ENCODE data around the gene CDCA5.

DNA sequence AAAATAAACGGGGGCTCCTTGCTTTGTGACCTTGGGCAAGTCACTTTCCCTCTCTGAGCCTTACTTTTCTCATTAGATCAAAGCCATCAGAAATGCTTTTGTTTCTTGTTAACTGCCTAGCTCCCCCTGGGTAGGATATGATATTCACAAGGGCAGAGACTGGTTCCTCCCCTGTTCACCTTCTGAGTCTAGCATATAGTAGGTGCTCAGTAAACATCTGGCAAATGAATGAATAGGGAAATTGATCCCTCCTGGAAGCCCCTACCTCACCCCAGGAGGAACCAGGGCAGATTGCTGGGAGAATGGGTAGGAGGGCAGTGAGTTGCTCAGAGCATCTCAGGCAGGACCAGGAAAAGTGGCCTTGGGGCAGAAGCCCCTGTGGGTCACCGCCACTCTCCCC, 49.4 kb downstream of the CDCA5 start:
- TF ChIP-seq, protein P1, sequence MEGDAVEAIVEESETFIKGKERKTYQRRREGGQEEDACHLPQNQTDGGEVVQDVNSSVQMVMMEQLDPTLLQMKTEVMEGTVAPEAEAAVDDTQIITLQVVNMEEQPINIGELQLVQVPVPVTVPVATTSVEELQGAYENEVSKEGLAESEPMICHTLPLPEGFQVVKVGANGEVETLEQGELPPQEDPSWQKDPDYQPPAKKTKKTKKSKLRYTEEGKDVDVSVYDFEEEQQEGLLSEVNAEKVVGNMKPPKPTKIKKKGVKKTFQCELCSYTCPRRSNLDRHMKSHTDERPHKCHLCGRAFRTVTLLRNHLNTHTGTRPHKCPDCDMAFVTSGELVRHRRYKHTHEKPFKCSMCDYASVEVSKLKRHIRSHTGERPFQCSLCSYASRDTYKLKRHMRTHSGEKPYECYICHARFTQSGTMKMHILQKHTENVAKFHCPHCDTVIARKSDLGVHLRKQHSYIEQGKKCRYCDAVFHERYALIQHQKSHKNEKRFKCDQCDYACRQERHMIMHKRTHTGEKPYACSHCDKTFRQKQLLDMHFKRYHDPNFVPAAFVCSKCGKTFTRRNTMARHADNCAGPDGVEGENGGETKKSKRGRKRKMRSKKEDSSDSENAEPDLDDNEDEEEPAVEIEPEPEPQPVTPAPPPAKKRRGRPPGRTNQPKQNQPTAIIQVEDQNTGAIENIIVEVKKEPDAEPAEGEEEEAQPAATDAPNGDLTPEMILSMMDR (IDR thresholded peaks at IDR 0.05; ENCODE audit: poor library complexity): no peak
- TF ChIP-seq EZH2phosphoT487 (IDR thresholded peaks at IDR 0.05; ENCODE audit: low read depth, severe bottlenecking, unreplicated experiment) (no peak), EZH2 (IDR thresholded peaks at IDR 0.05; ENCODE audit: borderline replicate concordance) (no peak)
